Measurements from ENCODE around the gene THSD7B.

THSD7B gene

GRCh38 chr2:136966485-136966884 is 201.1 kb downstream of the THSD7B start:
- TF ChIP-seq FOXM1 (IDR thresholded peaks at IDR 0.05; ENCODE audit: borderline replicate concordance, low read depth) (no peak), TEAD4 (IDR thresholded peaks at IDR 0.05) (no peak), ZBTB7A (IDR thresholded peaks at IDR 0.05; ENCODE audit: low read depth) (no peak), CEBPB (IDR thresholded peaks at IDR 0.05) (no peak), CREB1 (IDR thresholded peaks at IDR 0.05; ENCODE audit: low read depth) (no peak), REST (IDR thresholded peaks at IDR 0.05; ENCODE audit: low read depth) (no peak), TCF12 (IDR thresholded peaks at IDR 0.05; ENCODE audit: low read depth) (no peak)
- TF ChIP-seq, protein P1, sequence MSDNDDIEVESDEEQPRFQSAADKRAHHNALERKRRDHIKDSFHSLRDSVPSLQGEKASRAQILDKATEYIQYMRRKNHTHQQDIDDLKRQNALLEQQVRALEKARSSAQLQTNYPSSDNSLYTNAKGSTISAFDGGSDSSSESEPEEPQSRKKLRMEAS (IDR thresholded peaks at IDR 0.05), result no peak
- TF ChIP-seq, protein P2, sequence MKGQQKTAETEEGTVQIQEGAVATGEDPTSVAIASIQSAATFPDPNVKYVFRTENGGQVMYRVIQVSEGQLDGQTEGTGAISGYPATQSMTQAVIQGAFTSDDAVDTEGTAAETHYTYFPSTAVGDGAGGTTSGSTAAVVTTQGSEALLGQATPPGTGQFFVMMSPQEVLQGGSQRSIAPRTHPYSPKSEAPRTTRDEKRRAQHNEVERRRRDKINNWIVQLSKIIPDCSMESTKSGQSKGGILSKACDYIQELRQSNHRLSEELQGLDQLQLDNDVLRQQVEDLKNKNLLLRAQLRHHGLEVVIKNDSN (IDR thresholded peaks at IDR 0.05), result no peak

- TF ChIP-seq, protein P2 (IDR thresholded peaks at IDR 0.05), result no peak
- no peak for TF ChIP-seq EP300 (IDR thresholded peaks at IDR 0.05; ENCODE audit: borderline replicate concordance)
- no peak for TF ChIP-seq NFIC (IDR thresholded peaks at IDR 0.05)
- TF ChIP-seq TEAD4 (IDR thresholded peaks at IDR 0.05), result no peak
- TF ChIP-seq, protein P1 (IDR thresholded peaks at IDR 0.05), result no peak
- no peak for TF ChIP-seq CREB1 (IDR thresholded peaks at IDR 0.05; ENCODE audit: low read depth)
- no peak for TF ChIP-seq FOXM1 (IDR thresholded peaks at IDR 0.05; ENCODE audit: borderline replicate concordance, low read depth)
- no peak for TF ChIP-seq REST (IDR thresholded peaks at IDR 0.05; ENCODE audit: low read depth)
- no peak for TF ChIP-seq TCF12 (IDR thresholded peaks at IDR 0.05; ENCODE audit: low read depth)
- TF ChIP-seq YY1 (IDR thresholded peaks at IDR 0.05; ENCODE audit: low read depth), result no peak
- TF ChIP-seq ZBTB7A (IDR thresholded peaks at IDR 0.05; ENCODE audit: low read depth), result no peak
- TF ChIP-seq CEBPB (IDR thresholded peaks at IDR 0.05), result no peak
- no peak for TF ChIP-seq RAD21 (IDR thresholded peaks at IDR 0.05; ENCODE audit: low read depth)
- no peak for TF ChIP-seq TAF1 (IDR thresholded peaks at IDR 0.05; ENCODE audit: low read depth)
Measured at GRCh38 chr2:136980303-136980702, 215.0 kb downstream of the THSD7B start.

GRCh38 chr2:136985044-136985443 is 219.7 kb downstream of the THSD7B start:
- TF ChIP-seq EGR1 (IDR thresholded peaks at IDR 0.05) (no peak), REST (IDR thresholded peaks at IDR 0.05; ENCODE audit: low read depth) (no peak), TAF1 (IDR thresholded peaks at IDR 0.05; ENCODE audit: low read depth) (no peak)

DNA sequence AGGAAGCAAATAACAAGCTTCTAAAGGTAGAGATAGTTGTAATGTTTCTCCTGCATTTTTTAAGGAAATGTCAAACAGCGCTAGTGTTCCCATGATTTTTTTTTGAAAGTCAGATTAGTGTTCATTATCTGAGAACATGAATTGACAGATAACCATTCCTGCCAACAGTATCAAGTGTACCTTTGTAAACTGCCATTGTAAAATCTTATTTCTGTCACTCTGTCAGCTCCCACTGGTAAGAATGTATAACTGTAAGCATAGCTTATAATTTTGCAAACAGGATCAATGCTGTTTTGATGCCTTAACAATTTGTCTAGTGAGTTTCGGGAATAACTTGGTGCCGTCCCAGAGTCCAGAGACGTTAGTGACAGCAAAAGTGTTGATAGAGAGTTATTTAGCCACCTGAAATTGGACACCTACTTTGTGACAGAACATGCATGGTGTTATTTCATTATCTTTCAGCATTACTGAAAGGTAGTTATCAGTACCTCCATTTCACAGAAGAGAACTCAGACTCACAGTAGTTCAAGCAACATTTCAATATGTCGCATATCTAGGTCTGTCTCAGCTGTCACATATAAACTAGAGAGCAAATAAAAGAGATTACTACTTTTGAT is 221.4 kb downstream of the THSD7B start:
- TF ChIP-seq TCF12 (IDR thresholded peaks at IDR 0.05; ENCODE audit: low read depth), result no peak
- no peak for TF ChIP-seq NFIC (IDR thresholded peaks at IDR 0.05)
- TF ChIP-seq ZBTB7A (IDR thresholded peaks at IDR 0.05; ENCODE audit: low read depth), result no peak
- TF ChIP-seq REST (IDR thresholded peaks at IDR 0.05; ENCODE audit: low read depth), result no peak
- TF ChIP-seq, protein P2 (IDR thresholded peaks at IDR 0.05), result no peak
- no peak for TF ChIP-seq TAF1 (IDR thresholded peaks at IDR 0.05; ENCODE audit: low read depth)
- no peak for TF ChIP-seq YY1 (IDR thresholded peaks at IDR 0.05; ENCODE audit: low read depth)
- TF ChIP-seq EP300 (IDR thresholded peaks at IDR 0.05; ENCODE audit: borderline replicate concordance), result no peak
- TF ChIP-seq, protein P1 (IDR thresholded peaks at IDR 0.05), result no peak
- TF ChIP-seq EGR1 (IDR thresholded peaks at IDR 0.05), result no peak
- TF ChIP-seq CREB1 (IDR thresholded peaks at IDR 0.05; ENCODE audit: low read depth), result no peak
- TF ChIP-seq TEAD4 (IDR thresholded peaks at IDR 0.05), result no peak
- TF ChIP-seq FOXM1 (IDR thresholded peaks at IDR 0.05; ENCODE audit: borderline replicate concordance, low read depth), result no peak
